GM19468 (cell line): ENCODE measurements around the gene PCSK7.

Source experiments
- ATAC-seq: cut with Tn5 transposase; IDR thresholded peaks from one replicate; pipeline ENCODE4 v1.9.1; 2021; ENCODE audit warnings: mild to moderate bottlenecking, moderate library complexity, moderate number of reproducible peaks; ENCODE audit not compliant: unreplicated experiment; ENCODE audit errors: extremely low read depth

The PCSK7 gene

DNA sequence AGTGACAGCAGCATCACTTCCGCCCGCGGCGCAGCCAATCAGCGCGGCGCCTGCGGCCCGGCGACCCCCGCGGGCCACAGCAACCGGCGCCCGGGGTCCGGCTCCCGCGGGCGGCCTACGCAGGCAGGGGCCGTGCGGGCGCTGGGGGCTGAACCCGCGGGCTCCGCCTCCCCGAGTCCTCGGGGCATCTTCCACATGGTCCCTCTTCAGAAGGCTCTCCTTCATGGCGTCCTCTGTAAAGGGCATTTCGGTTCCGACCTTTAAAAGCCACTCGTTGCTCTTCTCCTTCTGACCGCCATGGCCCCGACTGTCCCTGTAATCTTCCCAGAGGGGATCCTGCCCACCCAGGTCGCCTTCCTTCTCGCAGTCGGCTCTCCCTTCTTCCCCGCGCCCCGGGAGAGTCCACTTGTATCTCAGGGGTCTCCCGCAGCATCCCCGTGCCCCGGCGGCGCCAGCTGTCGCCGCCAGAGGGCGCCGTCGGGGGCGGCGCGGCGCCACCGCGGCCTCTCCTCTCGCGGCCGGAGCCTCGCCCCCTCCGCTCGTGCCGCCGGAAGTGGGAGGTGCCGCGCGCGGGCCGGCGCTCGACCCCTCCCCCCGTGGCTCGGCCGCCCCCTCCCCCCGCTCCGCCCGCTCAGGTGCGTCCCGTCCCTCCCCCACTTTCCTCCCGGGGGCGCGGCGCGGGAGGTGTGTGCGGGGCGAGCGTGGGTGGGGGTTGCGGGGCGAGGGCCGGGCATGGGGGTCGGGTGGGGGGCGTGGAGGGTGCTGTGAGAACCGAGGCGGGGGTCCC is 412 bp upstream of the PCSK7 start, which contains the start of gene RNF214:
TSS of gene RNF214 (plus strand) at position 580 of the 787 bp plus-strand sequence. CDS start 1,602 bp downstream, outside the sequence.
- ATAC-seq: peak; percentile 30

DNA sequence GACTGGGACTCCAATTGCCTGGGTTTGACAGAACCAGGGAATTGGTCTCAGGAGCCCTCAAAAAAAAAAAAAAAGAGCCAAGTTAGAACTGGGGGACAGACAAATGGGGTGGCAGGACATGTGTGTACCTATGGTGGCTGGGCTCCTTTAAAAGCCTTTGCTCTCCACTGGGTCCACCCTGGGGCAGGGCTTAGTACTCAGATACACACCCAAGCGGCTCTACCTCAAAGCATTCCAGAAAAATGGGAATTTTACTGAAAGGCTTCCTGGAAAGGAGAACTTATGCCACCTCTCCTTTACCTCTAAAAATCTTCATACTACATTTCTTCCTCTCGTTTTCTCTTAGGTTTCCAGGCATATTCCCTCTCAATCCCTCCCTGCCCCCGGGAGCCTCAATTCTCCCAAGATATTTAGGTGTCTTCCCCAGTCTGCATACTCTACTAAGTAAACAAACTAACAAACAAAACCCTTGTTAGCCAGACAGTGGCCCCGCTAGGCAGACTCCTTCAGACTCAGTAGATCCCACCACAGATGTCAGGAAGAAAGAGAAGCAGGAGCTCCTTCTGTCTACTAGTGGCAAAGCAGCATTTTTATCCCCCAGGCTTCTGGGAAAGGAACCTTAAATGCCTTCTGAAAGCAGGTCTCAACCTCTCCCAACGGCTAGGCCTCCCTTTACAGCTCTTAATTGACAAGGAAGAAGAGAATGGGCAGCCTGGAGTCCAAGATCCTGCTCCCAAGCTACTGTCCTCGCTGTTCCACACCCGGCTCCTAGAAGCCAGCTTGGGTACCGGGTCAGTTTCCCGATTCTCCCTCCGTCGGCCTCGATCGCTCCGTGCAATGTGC is 653 bp downstream of the PCSK7 start:
- no peak for ATAC-seq

DNA sequence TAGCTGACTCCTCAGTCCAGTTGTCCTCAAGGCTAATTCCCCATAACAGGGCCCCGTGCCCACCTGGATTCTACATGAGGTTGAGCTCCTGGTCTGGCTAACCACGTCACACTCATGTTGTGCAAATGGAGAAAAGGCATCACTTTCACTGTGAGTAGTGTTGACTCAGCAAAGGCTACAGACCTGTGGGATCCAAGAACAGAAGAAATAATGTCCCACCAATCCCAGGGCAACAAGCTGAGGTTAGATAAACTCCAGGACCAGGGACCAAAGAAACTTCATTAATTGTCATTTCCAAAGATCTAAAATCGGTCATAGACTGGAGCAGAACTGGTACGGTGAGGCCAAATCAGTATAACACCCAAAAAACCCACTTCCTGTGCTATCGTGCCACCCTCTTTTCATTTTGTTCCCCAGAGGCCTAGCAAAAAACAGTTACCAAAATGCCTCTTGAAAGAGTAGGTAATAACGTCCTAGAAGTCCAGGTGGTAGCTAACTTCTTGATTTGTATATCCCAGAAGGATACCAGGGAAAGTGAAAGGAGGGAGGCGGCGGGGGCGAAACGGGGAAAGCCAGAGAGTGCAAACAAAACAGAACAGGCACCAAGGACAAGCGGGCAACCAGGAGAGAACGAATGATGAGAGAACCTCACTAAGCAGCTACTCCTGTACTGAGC is 1.4 kb downstream of the PCSK7 start:
- ATAC-seq: no peak

DNA sequence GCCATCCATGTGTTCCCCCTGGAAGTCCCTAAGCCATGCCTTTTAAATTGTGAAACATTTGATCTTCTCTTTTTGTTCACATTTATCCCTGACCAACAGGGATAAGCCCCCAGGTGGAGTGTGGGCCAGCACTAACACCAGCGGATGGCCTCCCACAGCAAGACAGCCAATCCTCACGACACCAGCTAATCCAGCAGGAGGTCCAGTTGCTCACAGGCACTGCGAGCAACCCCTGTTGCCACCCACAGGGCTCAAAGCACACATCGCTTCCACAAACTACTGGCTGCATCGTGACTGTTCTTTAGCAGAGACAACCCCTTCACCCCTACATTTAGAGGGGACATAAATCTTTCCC is 2.0 kb downstream of the PCSK7 start:
- ATAC-seq: no peak

DNA sequence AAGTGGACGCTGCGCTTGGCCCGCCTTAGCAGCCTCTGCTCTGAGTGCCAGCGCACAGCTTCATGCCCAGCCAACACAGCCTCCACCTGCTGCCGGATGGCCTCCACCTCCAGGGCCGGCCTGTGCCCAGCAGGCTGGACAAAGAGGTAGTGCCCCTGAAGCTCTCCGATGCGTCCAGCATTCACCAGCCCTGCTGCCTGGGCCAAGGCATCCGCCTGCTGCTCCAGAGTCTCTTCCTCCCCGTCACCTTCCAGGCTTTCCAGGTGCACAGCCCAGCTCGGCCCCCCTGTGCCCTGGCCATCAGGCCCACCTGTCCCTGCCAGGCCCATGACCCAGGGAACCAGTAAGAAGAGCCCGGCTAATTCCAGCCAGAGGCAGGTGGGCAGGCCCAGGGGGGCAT is 2.5 kb downstream of the PCSK7 start:
- ATAC-seq: no peak

DNA sequence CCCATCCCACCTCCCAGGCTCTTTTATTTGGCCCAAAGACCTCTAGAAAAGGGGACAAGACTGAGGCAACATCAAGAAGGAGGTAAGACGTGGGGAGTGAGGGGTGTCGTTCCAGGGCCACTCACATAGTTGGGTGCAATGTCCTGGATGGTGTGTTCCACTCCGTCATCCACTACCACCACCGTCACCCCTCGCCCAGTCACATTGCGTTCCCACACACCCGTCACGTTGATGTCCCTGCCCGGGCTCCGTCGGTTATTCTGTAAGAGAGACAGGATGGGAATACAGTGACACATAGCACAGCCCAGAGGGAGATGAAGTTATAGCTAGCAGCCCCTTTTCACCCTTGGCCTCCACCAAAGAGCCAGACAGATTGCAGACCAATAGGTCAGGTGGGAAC is 3.8 kb downstream of the PCSK7 start:
- ATAC-seq: no peak

DNA sequence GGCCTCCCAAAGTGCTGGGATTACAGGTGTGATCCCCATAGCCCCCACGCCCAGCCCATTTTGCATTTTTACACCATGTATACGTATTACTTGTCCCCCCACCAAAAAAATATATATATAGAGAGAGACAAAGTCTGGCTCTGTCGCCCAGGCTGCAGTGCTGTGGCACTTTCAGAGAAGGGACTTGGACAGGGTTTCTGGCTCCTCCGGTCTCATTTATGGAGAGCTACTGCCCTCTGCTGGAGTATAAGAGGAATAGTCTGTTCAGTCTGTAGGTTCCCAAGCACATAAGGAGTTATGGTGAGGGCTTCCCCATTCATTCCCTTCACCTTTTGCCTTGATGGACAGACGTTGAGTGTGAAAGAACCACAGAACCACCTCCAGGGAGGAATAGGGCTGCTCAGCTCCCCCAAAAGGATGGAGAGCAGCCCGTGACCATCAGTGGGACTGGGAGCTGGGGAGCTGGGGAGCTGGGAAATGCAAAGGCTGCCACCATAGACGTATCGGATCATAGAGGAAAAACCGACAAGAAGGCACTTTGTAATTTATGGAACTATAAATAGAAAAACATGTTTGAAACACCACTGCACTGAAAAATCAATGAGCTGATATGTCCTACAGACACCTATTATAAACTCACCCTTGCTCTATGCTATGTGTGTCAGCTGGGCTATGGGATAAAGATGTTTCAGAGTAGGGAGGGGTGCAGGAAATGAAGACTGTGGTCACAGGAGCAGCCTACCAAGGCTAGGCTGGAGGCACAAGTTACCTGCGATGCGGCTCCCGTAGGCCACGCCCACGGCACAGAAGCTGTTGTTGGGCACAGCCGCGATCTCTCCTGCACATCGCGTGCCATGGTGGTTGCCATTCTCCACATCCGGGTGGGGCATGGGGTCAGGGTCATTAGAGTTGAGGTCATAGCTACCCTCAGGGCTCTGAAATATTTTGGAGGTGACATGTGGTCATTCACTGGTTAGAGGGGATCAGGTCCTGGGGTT is 5.2 kb downstream of the PCSK7 start:
- peak; percentile 43 for ATAC-seq

DNA sequence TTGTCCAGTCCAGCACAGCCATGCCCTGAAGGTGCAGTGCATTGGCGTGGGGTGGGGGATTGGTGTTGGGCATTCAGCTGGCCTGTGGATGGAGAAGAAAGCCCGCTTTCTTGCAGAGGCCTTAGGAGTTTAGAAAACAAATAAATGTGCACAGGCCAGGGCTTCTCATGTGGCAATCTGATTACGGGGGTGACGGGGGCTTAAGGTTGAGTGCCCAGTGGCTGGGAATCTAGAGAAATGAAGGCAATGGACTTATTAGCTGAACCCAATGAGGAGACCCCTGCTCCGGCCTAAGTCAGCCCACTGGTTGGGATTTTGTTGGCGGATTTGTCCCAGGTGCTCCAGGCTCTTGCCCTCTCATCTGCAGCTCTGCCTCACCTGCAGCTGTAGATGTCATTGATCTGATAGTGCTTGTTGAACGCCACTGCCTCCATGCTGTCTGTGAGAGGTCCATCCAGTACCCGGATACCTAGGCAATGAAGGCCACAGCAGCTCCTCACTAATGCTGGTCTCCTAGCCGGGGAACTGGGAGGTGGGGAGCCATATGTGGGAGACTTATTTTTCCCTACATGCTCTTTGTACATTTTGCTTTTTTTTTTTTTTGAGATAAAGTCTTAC is 6.2 kb downstream of the PCSK7 start:
- ATAC-seq: no peak

DNA sequence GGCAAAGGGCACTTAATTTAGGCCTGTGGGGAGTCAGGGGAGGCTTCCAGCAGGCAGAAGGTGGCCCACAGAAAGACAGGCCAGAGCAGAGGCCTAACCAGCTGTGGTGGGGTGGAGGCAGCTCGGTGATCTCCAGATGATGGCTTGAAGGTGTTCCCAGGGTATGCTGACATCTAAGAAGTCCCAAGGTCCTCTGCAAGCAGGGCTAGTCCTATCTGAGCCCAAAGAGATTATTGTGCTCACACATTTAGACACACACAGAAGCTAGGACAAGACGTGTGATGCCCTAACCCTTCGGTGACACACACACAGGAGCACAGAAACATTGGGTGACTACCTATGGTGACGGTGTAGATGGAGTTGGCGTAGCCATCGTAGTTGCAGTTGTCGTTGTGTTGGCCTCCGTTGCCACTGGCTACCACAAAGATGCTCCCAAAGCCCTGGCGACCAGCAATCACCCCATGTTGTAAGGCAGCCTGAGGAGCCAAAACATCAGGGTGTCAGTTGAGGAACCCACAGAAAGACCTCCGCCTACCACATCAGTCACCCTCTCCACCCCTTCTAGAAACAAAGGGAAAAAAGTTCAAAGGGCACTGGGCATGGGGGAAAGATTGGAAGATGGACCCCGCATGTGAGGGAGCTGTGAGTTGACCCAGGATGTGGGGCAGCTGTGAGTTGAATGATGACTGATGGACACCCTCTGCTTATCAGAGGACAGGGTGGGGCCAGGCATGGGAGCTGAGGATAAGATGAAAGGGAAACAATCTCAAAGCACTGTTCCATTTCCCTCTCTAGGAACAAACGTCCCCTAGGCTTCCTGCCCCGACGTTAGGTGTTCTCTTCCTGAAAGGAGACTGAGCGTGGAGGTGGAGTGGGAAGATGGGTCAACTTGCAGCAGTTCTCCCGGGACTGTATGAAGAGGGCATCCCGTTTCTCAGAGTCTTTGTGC is 7.9 kb downstream of the PCSK7 start:
- no peak for ATAC-seq

DNA sequence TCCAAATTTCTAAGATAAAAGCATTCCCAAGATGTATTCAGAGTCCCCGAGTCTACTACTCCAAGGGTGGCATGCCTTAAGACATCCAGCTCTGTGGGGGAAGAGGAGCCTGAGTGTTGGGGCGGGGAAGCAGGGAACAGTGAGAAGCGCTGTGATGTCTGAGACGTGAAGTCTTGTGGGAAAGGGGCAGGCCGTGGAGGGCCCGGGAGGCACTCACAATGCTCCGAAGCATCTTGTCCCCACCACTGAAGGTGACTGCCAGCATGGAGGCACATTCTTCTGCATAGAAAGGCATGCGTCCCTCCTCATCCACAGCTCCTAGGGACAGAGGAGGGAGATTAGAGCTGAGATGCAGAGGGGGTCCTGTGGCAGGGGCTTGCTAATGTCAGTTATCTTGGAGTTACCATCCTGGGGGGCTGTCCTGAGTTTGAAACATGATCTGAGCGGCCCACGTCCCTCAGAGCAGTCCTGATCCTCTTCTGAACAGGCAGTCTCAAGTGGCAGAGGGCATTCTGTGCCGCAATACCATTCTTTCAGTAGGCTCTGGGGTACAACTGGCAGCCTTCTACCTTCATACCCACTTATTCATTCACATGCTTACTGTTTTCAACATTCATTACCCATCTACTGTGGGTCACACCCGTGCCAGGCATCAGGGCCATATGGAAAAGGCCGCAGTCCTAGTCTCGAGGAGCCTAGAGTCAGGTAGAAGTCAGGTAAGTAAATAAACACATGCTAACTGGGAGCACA is 8.7 kb downstream of the PCSK7 start:
- no peak for ATAC-seq

DNA sequence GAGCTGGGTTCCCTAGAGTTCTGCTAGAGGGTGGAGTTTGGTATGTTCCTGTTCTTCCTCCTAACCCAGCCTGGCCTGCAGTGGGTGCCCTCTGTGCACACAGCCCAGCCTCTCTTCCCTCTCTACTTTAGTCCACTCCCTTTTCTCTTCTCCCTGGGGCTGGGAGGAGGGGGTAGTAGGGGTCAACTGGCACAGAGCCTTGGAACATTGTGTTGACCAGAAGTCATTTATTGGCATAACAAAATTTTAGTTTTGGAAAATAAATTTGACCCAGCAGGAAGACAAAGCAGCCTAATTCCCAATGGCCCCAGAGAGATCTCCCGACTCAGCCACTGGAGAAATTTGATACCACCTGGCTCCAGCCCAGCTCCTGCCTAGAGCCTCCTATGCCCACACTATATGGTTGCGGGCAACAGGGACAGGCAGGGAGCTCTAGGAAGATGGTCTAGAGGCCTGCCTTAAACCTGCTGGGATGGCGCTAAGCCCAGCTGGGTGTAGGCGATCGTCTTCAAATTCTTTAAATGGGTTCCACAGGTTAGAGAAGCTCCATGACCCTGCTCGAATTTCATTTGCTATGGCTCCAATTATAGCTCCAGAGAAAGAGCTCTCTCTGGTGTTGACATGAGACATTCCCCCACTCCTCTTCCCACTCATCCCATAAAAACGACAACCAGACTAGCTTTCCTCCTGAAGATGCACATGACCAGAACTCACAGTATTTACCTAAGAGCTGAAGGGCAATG is 9.9 kb downstream of the PCSK7 start:
- no peak for ATAC-seq

DNA sequence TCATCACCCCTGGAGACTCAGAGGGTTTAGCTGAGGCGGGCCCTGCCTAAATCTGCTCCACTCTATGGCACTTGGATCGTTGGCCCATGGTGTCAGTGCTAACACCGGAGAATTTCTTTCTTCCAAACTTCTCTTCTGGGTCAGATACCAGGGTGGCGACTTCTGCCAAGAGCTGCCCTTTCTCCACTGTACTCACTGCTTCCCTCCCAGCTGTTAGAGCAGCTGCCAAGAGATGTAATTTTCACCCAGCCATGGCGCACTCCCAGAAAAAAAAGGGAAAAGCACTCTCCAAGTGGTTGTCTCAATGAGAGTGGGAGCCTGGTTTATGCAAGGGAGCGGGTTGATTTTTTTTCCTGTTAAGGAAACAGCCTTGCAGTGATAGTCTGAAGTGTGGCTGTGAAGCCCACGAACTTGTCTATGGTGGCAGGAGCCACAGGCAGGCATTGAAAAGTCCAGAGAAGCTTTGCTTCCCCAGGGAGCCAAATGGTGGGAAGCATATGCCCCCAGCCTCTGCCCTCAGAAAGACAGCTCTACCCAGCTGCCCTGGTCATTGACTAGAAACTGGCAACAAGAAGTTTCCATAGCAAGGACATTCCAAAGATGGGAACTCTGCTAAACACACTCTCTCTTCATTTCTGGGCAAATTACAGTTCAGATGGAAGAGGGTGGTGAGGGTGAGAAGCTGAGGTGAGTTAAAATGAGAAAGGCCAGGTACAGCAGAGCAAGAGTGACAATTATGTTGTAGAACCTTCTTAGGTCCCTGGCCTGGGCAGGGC is 10.7 kb downstream of the PCSK7 start:
- no peak for ATAC-seq

DNA sequence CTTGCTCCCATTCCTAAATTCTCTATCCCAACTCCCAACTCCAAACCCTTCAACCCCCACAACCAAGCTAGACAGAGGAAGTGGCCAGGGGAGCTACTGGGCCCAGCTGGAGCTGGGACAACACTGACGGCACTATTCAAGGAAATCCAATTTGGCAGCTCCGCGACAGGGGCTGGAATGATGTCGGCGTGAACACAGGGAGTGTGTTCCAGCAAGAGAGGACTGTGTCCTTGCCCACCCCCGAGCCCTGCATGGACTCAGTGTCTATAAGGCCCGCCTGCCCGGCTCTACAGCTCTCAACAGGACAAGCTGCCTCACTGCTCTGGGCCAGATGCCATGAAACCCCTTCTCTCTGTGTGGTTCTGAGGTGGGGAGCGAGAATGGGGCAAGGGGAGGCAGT is 11.3 kb downstream of the PCSK7 start:
- ATAC-seq: no peak

DNA sequence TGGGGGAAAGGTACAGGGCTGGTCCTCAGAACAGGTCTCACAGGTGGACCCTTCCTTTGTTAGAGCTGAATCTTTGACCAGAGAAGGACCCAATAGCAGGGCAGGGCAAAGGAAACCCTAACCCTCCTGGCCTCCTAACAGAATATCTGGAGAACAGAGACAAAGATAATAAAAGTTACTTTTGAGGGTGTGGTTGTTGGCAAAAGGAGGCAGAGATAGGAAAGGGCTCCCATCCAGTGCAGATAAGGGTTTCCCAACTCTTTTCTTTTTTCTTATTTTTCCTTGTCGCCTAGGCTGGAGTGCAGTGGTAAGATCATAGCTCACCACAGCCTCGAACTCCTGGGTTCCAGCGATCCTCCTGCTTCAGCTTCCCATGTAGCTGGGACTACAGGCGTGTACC is 11.9 kb downstream of the PCSK7 start:
- no peak for ATAC-seq

DNA sequence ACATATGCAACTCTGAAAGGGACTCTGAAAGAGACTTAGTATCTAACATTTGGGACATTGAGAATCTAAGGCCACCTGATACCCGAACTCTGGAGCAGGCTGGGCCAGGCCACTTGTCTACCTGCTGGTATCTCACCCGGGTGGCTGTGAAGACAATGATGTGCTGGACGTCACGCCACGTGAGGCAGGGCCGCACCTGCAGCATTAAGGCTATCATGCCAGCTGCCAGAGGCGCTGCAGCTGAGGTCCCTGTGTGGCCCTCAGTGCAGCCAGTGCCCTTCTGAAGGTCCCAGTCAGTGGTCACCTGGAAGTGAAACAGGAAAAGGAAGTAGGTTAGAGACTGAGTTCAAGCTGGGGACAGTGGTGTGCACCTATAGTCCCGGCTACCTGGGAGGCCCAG is 12.4 kb downstream of the PCSK7 start:
- ATAC-seq: no peak

DNA sequence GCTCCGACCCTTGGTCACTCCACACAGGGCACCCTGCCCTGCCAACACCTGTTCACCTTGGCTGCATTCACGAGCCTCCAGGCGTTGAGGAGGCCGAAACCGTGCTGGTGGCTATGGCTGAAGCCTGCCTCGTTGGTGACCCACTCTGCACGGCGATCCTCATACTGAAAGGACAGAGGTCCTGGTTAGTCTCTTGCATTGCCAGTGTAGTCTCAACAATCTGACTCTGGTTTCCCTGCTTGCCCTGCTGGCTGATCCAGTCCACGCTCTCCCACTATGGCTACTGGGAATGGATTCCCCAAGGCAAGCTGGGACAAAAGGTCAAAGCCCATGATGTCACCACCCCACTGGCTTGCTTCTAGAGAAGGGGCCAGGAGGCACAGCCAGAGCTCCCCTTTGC is 12.9 kb downstream of the PCSK7 start:
- ATAC-seq: no peak
